ENCODE measurements around the gene NUP88.

DNA sequence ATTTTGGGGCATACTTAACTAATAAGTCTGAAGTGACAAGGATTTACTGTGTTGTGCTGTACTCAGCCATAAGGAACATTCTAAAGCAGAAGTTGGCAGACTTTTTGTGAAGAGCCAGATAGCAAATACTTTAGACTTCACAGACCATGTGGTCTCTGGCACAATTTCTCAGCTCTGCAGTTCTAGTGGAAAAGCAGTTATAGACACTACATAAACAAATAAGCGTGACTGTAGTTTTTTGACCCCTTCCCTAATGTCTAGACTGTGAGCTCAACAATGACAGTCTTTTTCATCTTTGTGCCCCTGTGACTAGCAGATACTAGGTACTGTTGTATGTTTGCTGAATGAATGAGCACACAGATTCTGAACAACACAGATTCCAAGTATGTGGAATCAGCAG lies 5.4 kb upstream of the NUP88 start:
- TF ChIP-seq, protein P1, sequence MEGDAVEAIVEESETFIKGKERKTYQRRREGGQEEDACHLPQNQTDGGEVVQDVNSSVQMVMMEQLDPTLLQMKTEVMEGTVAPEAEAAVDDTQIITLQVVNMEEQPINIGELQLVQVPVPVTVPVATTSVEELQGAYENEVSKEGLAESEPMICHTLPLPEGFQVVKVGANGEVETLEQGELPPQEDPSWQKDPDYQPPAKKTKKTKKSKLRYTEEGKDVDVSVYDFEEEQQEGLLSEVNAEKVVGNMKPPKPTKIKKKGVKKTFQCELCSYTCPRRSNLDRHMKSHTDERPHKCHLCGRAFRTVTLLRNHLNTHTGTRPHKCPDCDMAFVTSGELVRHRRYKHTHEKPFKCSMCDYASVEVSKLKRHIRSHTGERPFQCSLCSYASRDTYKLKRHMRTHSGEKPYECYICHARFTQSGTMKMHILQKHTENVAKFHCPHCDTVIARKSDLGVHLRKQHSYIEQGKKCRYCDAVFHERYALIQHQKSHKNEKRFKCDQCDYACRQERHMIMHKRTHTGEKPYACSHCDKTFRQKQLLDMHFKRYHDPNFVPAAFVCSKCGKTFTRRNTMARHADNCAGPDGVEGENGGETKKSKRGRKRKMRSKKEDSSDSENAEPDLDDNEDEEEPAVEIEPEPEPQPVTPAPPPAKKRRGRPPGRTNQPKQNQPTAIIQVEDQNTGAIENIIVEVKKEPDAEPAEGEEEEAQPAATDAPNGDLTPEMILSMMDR (IDR thresholded peaks at IDR 0.05; ENCODE audit: low read depth, low read length, poor library complexity, severe bottlenecking), result no peak
- no peak for TF ChIP-seq EZH2phosphoT487 (IDR thresholded peaks at IDR 0.05; ENCODE audit: borderline replicate concordance, low read length)
